Lower lobe of right lung (tissue), 2 donors: ENCODE results near the gene NDUFAF7. TPM values are rescaled to one million over a fixed set of nuclear protein-coding genes. Genes with fewer than 3 reads are reported as not detected.
"Not testable (repeated sequence)": the region's sequence is repeated elsewhere in the genome, so short reads cannot be mapped to it uniquely, and the experiment has no call there.

Source experiments
- ATAC-seq, 2 donors: fragments of 200-7000 bp; cut with Tn5 transposase; one replicate each; pipeline ENCODE4 v1.9.1; 2020 to 2022; ENCODE audit warnings: mild to moderate bottlenecking in 2 of 2, moderate library complexity in 2 of 2
- DNase-seq: peaks from one replicate; pipeline ENCODE4 v3.0.0-alpha.2; 2020
- H3K27ac ChIP-seq: fragments of 200-600 bp; one replicate; pipeline ENCODE4 v1.8.0; 2022
- H3K27me3 ChIP-seq: fragments of 200-600 bp; one replicate; pipeline ENCODE4 v1.8.0; 2022; ENCODE audit warnings: low read depth
- H3K36me3 ChIP-seq: fragments of 200-600 bp; one replicate; pipeline ENCODE4 v1.8.0; 2022; ENCODE audit warnings: mild to moderate bottlenecking
- H3K4me1 ChIP-seq: fragments of 200-600 bp; one replicate; pipeline ENCODE4 v1.8.0; 2022
- H3K4me3 ChIP-seq: fragments of 200-600 bp; one replicate; pipeline ENCODE4 v1.8.0; 2022; ENCODE audit warnings: mild to moderate bottlenecking
- H3K9me3 ChIP-seq: fragments of 200-600 bp; one replicate; pipeline ENCODE4 v1.8.0; 2022
- CTCF ChIP-seq: fragments of 200-600 bp; IDR thresholded peaks from one replicate; pipeline ENCODE4 v1.8.0; 2022; ENCODE audit warnings: antibody characterized with exemption, mild to moderate bottlenecking
- intact Hi-C: fragments of 100-400 bp; cut with DNase I; formaldehyde crosslinking; loops from one replicate; pipeline ENCODE4 v1.11.0; 2022
- total RNA-seq: library from RNA; stranded (reverse); fragmentation: NEBNext Ultra II Directional; extraction: Animal tissue kit (Norgen Biotek cat#: 25700); gene quantifications from one replicate; pipeline ENCODE4 v1.2.1, GENCODE V29; 2021
- donor health status: DM: no; HTN: yes; CAD: no; lungs with severe emphysema.

Gene NDUFAF7
- total RNA-seq, 1 donor from 2014 or later, result 18.3 TPM

GRCh38 chr2:37190290-37190689 lies 41.2 kb upstream of the NDUFAF7 start:
- H3K4me1 ChIP-seq, result no peaks in the 10 kb centered on the region
- intact Hi-C loops, result no loop called here
- no peaks in the 10 kb centered on the region for H3K27me3 ChIP-seq
- H3K36me3 ChIP-seq, result no peaks in the 10 kb centered on the region
- no peak for DNase-seq
- no peak for ATAC-seq
- no peak overlapping the region for H3K4me3 ChIP-seq
- no peak for TF ChIP-seq CTCF
- H3K9me3 ChIP-seq, result no peaks in the 10 kb centered on the region
- no peak overlapping the region for H3K27ac ChIP-seq

GRCh38 chr2:37191253-37191652 lies 40.2 kb upstream of the NDUFAF7 start:
- intact Hi-C loops, result no loop called here
- Histone ChIP-seq H3K27me3 (no peaks in the 10 kb centered on the region), H3K9me3 (no peaks in the 10 kb centered on the region), H3K36me3 (no peaks in the 10 kb centered on the region), H3K4me3 (no peak overlapping the region), H3K4me1 (no peaks in the 10 kb centered on the region), H3K27ac (no peak overlapping the region)
- DNase-seq, result no peak
- ATAC-seq, result no peak
- TF ChIP-seq CTCF, result no peak

- no peaks in the 10 kb centered on the region for H3K9me3 ChIP-seq
- no peak for TF ChIP-seq CTCF
- H3K27ac ChIP-seq, result no peak overlapping the region
- ATAC-seq (no peak), DNase-seq (no peak)
- peaks cover under 1% of the 10 kb centered on the region for H3K4me1 ChIP-seq
- no peaks in the 10 kb centered on the region for H3K27me3 ChIP-seq
- H3K4me3 ChIP-seq, result no peak overlapping the region
- intact Hi-C loops, result no loop called here
- no peaks in the 10 kb centered on the region for H3K36me3 ChIP-seq
Measured at GRCh38 chr2:37191747-37192146, 39.7 kb upstream of the NDUFAF7 start.

GRCh38 chr2:37192551-37192950 lies 38.9 kb upstream of the NDUFAF7 start:
- Histone ChIP-seq H3K36me3 (no peaks in the 10 kb centered on the region), H3K4me3 (no peak overlapping the region), H3K4me1 (peaks cover 8% of the 10 kb centered on the region), H3K27me3 (no peaks in the 10 kb centered on the region), H3K9me3 (no peaks in the 10 kb centered on the region), H3K27ac (no peak overlapping the region)
- no peak for ATAC-seq
- intact Hi-C loops, result no loop called here
- no peak for TF ChIP-seq CTCF
- no peak for DNase-seq

GRCh38 chr2:37195862-37196319 lies 35.6 kb upstream of the NDUFAF7 start:
- H3K9me3 ChIP-seq, ATAC-seq, intact Hi-C loops, DNase-seq, H3K36me3 ChIP-seq, H3K27me3 ChIP-seq: not testable (repeated sequence)
- peak overlapping the region; percentile 92 for H3K4me3 ChIP-seq
- H3K27ac ChIP-seq, result peak overlapping the region; percentile 95
- H3K4me1 ChIP-seq, result peaks cover 21% of the 10 kb centered on the region

GRCh38 chr2:37196320-37197195 lies 34.9 kb upstream of the NDUFAF7 start, which contains the start of gene CEBPZOS:
Gene CEBPZOS (plus strand): TSS chr2:37196496. CDS start chr2:37199705, 3,209 bp downstream.
- ATAC-seq (peak; percentile 95 to 96), DNase-seq (peak; percentile 90)
- H3K9me3 ChIP-seq, result no peaks in the 10 kb centered on the region
- intact Hi-C loops, result no loop called here
- H3K4me1 ChIP-seq, result peaks cover 21% of the 10 kb centered on the region
- H3K4me3 ChIP-seq, result peak within 1 kb of the TSS; percentile 92
- peaks cover 16% of the 10 kb centered on the region for H3K36me3 ChIP-seq
- no peak for TF ChIP-seq CTCF
- H3K27me3 ChIP-seq, result no peaks in the 10 kb centered on the region
- peak within 1 kb of the TSS; percentile 95 for H3K27ac ChIP-seq
